ENCODE data around the gene ROR2.

DNA sequence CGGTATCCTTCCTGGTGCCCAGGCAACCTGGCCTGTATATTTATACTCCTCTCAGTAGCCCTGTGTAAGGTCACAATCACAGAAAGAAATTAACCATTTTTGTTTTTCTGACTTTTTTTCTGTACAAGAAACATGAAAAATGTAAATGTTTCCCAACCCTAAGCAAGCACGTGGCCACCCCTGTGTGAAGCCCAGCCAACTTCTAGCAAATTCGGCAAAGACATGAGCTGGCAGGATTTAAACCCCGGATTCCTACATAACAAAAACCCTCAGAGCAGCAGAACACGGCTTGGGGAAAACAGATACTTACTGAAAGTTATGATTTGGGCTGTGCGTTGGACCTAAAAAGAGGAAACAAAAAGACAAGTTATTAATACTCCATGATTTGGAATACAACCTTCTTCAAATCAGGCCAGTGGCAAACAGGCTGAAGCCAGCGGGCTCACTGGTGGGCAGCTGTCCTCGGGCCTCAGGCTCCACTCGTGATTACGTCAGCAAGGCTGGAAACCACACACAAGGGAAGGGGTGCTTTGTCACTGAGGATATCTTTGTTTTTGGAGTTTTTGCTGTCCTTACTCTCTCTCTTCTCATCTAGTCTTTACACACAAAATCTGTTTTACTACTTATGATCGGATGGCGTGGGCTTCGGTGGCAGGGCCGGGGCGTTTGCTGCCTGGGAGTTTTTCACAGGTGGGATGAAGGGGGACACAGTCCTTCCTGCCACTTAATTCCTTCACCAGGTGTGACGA is 194.1 kb downstream of the ROR2 start:
- TF ChIP-seq POLR2A (IDR thresholded peaks at IDR 0.05): no peak
- TF ChIP-seq, protein P1, sequence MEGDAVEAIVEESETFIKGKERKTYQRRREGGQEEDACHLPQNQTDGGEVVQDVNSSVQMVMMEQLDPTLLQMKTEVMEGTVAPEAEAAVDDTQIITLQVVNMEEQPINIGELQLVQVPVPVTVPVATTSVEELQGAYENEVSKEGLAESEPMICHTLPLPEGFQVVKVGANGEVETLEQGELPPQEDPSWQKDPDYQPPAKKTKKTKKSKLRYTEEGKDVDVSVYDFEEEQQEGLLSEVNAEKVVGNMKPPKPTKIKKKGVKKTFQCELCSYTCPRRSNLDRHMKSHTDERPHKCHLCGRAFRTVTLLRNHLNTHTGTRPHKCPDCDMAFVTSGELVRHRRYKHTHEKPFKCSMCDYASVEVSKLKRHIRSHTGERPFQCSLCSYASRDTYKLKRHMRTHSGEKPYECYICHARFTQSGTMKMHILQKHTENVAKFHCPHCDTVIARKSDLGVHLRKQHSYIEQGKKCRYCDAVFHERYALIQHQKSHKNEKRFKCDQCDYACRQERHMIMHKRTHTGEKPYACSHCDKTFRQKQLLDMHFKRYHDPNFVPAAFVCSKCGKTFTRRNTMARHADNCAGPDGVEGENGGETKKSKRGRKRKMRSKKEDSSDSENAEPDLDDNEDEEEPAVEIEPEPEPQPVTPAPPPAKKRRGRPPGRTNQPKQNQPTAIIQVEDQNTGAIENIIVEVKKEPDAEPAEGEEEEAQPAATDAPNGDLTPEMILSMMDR (IDR thresholded peaks at IDR 0.05): no peak
